GM23338 (cell line): ENCODE results near the gene CTNNA3. TPM values are rescaled to one million over a fixed set of nuclear protein-coding genes. Genes with fewer than 3 reads are reported as not detected.

ENCODE experiments used
- ATAC-seq: fragments of 200-7000 bp; cut with Tn5 transposase; 3 replicates; pipeline ENCODE4 v1.9.1; 2020
- DNase-seq: peaks from one replicate; pipeline ENCODE4 v3.0.0-alpha.2; 2015; ENCODE audit warnings: low spot score
- H2AFZ ChIP-seq: fragments of 200-600 bp; sonication (generic); 2 replicates; pipeline ENCODE4 v1.8.0; 2016; ENCODE audit warnings: antibody characterized with exemption, mild to moderate bottlenecking, moderate library complexity
- H3F3A ChIP-seq: fragments of 200-600 bp; sonication (generic); replicated peaks from 2 replicates; pipeline ENCODE4 v1.8.0; 2017; ENCODE audit warnings: antibody characterized with exemption, mixed run types, low read depth
- H3K27ac ChIP-seq: fragments of 200-600 bp; sonication (generic); 2 replicates; pipeline ENCODE4 v1.6.1; 2016; ENCODE audit warnings: low read depth
- H3K27me3 ChIP-seq: fragments of 200-600 bp; sonication (generic); 2 replicates; pipeline ENCODE4 v1.8.0; 2016; ENCODE audit warnings: mild to moderate bottlenecking, mixed run types, moderate library complexity; ENCODE audit not compliant: insufficient read depth
- H3K36me3 ChIP-seq: fragments of 200-600 bp; sonication (generic); 2 replicates; pipeline ENCODE4 v1.8.0; 2016; ENCODE audit warnings: mild to moderate bottlenecking; ENCODE audit not compliant: insufficient read depth
- H3K4me1 ChIP-seq: fragments of 200-600 bp; sonication (generic); 2 replicates; pipeline ENCODE4 v1.8.0; 2016; ENCODE audit warnings: mild to moderate bottlenecking, moderate library complexity; ENCODE audit not compliant: insufficient read depth
- H3K4me2 ChIP-seq: fragments of 200-600 bp; sonication (generic); 2 replicates; pipeline ENCODE4 v1.7.1; 2017; ENCODE audit warnings: mixed run types
- H3K4me3 ChIP-seq: fragments of 200-600 bp; sonication (generic); 2 replicates; pipeline ENCODE4 v1.6.1; 2016; ENCODE audit warnings: mixed run types
- H3K79me2 ChIP-seq: fragments of 200-600 bp; sonication (generic); replicated peaks from 2 replicates; pipeline ENCODE4 v1.8.0; 2017; ENCODE audit warnings: mild to moderate bottlenecking; ENCODE audit not compliant: insufficient read depth
- H3K9me2 ChIP-seq: fragments of 200-600 bp; sonication (generic); 2 replicates; pipeline ENCODE4 v1.8.0; 2017; ENCODE audit not compliant: insufficient read depth
- H4K20me1 ChIP-seq: fragments of 200-600 bp; sonication (generic); replicated peaks from 2 replicates; pipeline ENCODE4 v1.8.0; 2017; ENCODE audit warnings: mild to moderate bottlenecking; ENCODE audit not compliant: insufficient read depth
- H3K27ac Mint-ChIP-seq: 2 replicates; pipeline ENCODE4 v1.8.0; 2020; ENCODE audit warnings: inconsistent platforms, mild to moderate bottlenecking, moderate library complexity, mixed read lengths
- H3K27me3 Mint-ChIP-seq: 3 replicates; pipeline ENCODE4 v1.8.0; 2022; ENCODE audit warnings: low read depth, mild to moderate bottlenecking, moderate library complexity, mixed read lengths, inconsistent platforms; ENCODE audit not compliant: insufficient read depth, poor library complexity
- H3K36me3 Mint-ChIP-seq: 3 replicates; pipeline ENCODE4 v1.8.0; 2021; ENCODE audit warnings: low read depth, mild to moderate bottlenecking, inconsistent platforms, moderate library complexity, mixed read lengths
- H3K4me1 Mint-ChIP-seq: 3 replicates; pipeline ENCODE4 v1.8.0; 2020; ENCODE audit warnings: mild to moderate bottlenecking, inconsistent platforms, mixed read lengths
- H3K4me3 Mint-ChIP-seq: 3 replicates; pipeline ENCODE4 v1.8.0; 2021; ENCODE audit warnings: moderate library complexity, mild to moderate bottlenecking, inconsistent platforms, mixed read lengths
- H3K9me3 Mint-ChIP-seq: 3 replicates; pipeline ENCODE4 v1.8.0; 2020; ENCODE audit warnings: moderate library complexity, mild to moderate bottlenecking, inconsistent platforms, mixed read lengths
- CREB1 ChIP-seq: fragments of 250-450 bp; sonication (Bioruptor Pico); IDR thresholded peaks from 2 replicates; pipeline ENCODE4 v1.5.0; 2020; ENCODE audit warnings: low read depth, mild to moderate bottlenecking, moderate library complexity
- EZH2phosphoT487 ChIP-seq: fragments of 200-600 bp; sonication (generic); IDR thresholded peaks from one replicate; pipeline ENCODE4 v1.8.1; 2018; ENCODE audit warnings: antibody characterized with exemption; ENCODE audit not compliant: unreplicated experiment
- JUNB ChIP-seq: IDR thresholded peaks from one replicate; pipeline ENCODE4 v1.6.1; 2016; ENCODE audit warnings: antibody characterized with exemption; ENCODE audit not compliant: unreplicated experiment
- NANOG ChIP-seq: IDR thresholded peaks from 2 replicates; pipeline ENCODE4 v1.6.1; 2016; ENCODE audit warnings: antibody characterized with exemption, borderline replicate concordance
- POLR2AphosphoS5 ChIP-seq: IDR thresholded peaks from 2 replicates; pipeline ENCODE4 v1.6.1; 2016; ENCODE audit warnings: antibody characterized with exemption, low read depth
- STAT1 ChIP-seq: IDR thresholded peaks from one replicate; pipeline ENCODE4 v1.6.1; 2016; ENCODE audit warnings: antibody characterized with exemption; ENCODE audit not compliant: unreplicated experiment
- ZNF114 ChIP-seq: fragments of 250-450 bp; sonication (Bioruptor Pico); IDR thresholded peaks from 2 replicates; pipeline ENCODE4 v1.5.0; 2020; ENCODE audit warnings: mild to moderate bottlenecking, moderate library complexity
- polyA plus RNA-seq: library from polyadenylated mRNA; unstranded; fragments of >200 nt; fragmentation: Nextera tagmentation; extraction: Ambion mirVana; gene quantifications from 2 replicates; pipeline ENCODE4 v1.2.1, GENCODE V29; 2016
- total RNA-seq: library from RNA; depleted of rRNA; stranded (reverse); fragments of >200 nt; shearing (Covaris generic); gene quantifications from 2 replicates; pipeline ENCODE4 v1.2.3, GENCODE V29; 2014
- TF ChIP-seq, protein P1 (sequence below): IDR thresholded peaks from 2 replicates; pipeline ENCODE4 v1.6.1; 2016; ENCODE audit warnings: antibody characterized with exemption
- TF ChIP-seq, protein P2 (sequence below): IDR thresholded peaks from one replicate; pipeline ENCODE4 v1.6.1; 2018; ENCODE audit warnings: antibody characterized with exemption; ENCODE audit not compliant: unreplicated experiment
- TF ChIP-seq, protein P3 (sequence below): fragments of 250-450 bp; sonication (Bioruptor Pico); IDR thresholded peaks from 2 replicates; pipeline ENCODE4 v1.5.0; 2020; ENCODE audit warnings: mild to moderate bottlenecking, moderate library complexity
- TF ChIP-seq, protein P4 (sequence below), 2 experiments: fragments of 200-600 bp in 1 of 2; sonication (generic) in 1 of 2; conservative IDR thresholded peaks; 2 replicates each; pipeline versions ENCODE4 v1.5.1 to v1.6.1; 2016 to 2017; ENCODE audit warnings: antibody characterized with exemption in 2 of 2, low read depth in 2 of 2, mild to moderate bottlenecking in 2 of 2, moderate library complexity in 1 of 2

Gene CTNNA3
- total and polyA plus RNA-seq, 2 experiments from 2014 or later = 0.71 to 3.3 TPM

DNA sequence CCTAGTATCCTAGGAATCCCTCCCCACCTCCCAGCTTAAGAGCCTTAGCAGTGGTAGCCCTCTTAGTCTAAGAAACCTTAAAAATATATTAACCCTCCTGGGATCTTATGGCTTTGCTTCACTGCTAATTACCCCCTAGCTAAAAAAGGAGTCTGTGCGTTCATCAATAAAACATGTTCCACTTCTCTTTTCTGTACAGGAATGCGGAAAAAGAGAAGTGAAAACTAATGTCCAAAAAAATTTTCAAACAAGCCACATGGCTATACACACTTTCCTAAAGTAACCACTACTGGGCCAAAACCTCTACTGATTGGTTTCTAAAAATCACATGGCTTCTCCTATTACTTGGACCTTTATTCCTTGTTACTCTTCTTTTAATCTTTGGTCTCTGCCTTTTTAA, 1437.3 kb downstream of the CTNNA3 start:
- TF ChIP-seq NANOG = no peak
- no peak for TF ChIP-seq CREB1 (CRISPR knock-in tag)
- no peak for TF ChIP-seq STAT1
- TF ChIP-seq POLR2AphosphoS5 = no peak
- TF ChIP-seq, protein P1, sequence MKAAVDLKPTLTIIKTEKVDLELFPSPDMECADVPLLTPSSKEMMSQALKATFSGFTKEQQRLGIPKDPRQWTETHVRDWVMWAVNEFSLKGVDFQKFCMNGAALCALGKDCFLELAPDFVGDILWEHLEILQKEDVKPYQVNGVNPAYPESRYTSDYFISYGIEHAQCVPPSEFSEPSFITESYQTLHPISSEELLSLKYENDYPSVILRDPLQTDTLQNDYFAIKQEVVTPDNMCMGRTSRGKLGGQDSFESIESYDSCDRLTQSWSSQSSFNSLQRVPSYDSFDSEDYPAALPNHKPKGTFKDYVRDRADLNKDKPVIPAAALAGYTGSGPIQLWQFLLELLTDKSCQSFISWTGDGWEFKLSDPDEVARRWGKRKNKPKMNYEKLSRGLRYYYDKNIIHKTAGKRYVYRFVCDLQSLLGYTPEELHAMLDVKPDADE = no peak
- TF ChIP-seq, protein P2, sequence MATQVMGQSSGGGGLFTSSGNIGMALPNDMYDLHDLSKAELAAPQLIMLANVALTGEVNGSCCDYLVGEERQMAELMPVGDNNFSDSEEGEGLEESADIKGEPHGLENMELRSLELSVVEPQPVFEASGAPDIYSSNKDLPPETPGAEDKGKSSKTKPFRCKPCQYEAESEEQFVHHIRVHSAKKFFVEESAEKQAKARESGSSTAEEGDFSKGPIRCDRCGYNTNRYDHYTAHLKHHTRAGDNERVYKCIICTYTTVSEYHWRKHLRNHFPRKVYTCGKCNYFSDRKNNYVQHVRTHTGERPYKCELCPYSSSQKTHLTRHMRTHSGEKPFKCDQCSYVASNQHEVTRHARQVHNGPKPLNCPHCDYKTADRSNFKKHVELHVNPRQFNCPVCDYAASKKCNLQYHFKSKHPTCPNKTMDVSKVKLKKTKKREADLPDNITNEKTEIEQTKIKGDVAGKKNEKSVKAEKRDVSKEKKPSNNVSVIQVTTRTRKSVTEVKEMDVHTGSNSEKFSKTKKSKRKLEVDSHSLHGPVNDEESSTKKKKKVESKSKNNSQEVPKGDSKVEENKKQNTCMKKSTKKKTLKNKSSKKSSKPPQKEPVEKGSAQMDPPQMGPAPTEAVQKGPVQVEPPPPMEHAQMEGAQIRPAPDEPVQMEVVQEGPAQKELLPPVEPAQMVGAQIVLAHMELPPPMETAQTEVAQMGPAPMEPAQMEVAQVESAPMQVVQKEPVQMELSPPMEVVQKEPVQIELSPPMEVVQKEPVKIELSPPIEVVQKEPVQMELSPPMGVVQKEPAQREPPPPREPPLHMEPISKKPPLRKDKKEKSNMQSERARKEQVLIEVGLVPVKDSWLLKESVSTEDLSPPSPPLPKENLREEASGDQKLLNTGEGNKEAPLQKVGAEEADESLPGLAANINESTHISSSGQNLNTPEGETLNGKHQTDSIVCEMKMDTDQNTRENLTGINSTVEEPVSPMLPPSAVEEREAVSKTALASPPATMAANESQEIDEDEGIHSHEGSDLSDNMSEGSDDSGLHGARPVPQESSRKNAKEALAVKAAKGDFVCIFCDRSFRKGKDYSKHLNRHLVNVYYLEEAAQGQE = no peak
- no peak for TF ChIP-seq EZH2phosphoT487
- TF ChIP-seq, protein P3, sequence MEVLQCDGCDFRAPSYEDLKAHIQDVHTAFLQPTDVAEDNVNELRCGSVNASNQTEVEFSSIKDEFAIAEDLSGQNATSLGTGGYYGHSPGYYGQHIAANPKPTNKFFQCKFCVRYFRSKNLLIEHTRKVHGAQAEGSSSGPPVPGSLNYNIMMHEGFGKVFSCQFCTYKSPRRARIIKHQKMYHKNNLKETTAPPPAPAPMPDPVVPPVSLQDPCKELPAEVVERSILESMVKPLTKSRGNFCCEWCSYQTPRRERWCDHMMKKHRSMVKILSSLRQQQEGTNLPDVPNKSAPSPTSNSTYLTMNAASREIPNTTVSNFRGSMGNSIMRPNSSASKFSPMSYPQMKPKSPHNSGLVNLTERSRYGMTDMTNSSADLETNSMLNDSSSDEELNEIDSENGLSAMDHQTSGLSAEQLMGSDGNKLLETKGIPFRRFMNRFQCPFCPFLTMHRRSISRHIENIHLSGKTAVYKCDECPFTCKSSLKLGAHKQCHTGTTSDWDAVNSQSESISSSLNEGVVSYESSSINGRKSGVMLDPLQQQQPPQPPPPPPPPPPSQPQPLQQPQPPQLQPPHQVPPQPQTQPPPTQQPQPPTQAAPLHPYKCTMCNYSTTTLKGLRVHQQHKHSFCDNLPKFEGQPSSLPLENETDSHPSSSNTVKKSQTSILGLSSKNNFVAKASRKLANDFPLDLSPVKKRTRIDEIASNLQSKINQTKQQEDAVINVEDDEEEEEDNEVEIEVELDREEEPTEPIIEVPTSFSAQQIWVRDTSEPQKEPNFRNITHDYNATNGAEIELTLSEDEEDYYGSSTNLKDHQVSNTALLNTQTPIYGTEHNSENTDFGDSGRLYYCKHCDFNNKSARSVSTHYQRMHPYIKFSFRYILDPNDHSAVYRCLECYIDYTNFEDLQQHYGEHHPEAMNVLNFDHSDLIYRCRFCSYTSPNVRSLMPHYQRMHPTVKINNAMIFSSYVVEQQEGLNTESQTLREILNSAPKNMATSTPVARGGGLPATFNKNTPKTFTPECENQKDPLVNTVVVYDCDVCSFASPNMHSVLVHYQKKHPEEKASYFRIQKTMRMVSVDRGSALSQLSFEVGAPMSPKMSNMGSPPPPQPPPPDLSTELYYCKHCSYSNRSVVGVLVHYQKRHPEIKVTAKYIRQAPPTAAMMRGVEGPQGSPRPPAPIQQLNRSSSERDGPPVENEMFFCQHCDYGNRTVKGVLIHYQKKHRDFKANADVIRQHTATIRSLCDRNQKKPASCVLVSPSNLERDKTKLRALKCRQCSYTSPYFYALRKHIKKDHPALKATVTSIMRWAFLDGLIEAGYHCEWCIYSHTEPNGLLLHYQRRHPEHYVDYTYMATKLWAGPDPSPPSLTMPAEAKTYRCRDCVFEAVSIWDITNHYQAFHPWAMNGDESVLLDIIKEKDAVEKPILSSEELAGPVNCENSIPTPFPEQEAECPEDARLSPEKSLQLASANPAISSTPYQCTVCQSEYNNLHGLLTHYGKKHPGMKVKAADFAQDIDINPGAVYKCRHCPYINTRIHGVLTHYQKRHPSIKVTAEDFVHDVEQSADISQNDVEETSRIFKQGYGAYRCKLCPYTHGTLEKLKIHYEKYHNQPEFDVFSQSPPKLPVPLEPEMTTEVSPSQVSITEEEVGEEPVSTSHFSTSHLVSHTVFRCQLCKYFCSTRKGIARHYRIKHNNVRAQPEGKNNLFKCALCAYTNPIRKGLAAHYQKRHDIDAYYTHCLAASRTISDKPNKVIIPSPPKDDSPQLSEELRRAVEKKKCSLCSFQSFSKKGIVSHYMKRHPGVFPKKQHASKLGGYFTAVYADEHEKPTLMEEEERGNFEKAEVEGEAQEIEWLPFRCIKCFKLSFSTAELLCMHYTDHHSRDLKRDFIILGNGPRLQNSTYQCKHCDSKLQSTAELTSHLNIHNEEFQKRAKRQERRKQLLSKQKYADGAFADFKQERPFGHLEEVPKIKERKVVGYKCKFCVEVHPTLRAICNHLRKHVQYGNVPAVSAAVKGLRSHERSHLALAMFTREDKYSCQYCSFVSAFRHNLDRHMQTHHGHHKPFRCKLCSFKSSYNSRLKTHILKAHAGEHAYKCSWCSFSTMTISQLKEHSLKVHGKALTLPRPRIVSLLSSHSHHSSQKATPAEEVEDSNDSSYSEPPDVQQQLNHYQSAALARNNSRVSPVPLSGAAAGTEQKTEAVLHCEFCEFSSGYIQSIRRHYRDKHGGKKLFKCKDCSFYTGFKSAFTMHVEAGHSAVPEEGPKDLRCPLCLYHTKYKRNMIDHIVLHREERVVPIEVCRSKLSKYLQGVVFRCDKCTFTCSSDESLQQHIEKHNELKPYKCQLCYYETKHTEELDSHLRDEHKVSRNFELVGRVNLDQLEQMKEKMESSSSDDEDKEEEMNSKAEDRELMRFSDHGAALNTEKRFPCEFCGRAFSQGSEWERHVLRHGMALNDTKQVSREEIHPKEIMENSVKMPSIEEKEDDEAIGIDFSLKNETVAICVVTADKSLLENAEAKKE (CRISPR knock-in tag) = no peak
- TF ChIP-seq ZNF114 (CRISPR knock-in tag) = no peak
- TF ChIP-seq JUNB = no peak
- TF ChIP-seq, protein P4, sequence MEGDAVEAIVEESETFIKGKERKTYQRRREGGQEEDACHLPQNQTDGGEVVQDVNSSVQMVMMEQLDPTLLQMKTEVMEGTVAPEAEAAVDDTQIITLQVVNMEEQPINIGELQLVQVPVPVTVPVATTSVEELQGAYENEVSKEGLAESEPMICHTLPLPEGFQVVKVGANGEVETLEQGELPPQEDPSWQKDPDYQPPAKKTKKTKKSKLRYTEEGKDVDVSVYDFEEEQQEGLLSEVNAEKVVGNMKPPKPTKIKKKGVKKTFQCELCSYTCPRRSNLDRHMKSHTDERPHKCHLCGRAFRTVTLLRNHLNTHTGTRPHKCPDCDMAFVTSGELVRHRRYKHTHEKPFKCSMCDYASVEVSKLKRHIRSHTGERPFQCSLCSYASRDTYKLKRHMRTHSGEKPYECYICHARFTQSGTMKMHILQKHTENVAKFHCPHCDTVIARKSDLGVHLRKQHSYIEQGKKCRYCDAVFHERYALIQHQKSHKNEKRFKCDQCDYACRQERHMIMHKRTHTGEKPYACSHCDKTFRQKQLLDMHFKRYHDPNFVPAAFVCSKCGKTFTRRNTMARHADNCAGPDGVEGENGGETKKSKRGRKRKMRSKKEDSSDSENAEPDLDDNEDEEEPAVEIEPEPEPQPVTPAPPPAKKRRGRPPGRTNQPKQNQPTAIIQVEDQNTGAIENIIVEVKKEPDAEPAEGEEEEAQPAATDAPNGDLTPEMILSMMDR (conservative IDR thresholded peaks at IDR 0.05; ENCODE audit: low read depth in 2 of 2) = no peak
- Mint-ChIP-seq H3K27ac (no peak overlapping the region), H3K36me3 (no peaks in the 10 kb centered on the region), H3K9me3 (no peaks in the 10 kb centered on the region), H3K4me3 (no peak overlapping the region), H3K27me3 (no peaks in the 10 kb centered on the region), H3K4me1 (peaks cover 4% of the 10 kb centered on the region; the same call in 1 of the 3 replicates)
- Histone ChIP-seq H2AFZ (no peak overlapping the region), H3K36me3 (no peaks in the 10 kb centered on the region), H4K20me1 (no peaks in the 10 kb centered on the region), H3K9me2 (peaks cover 8% of the 10 kb centered on the region), H3K27me3 (no peaks in the 10 kb centered on the region), H3K79me2 (no peaks in the 10 kb centered on the region), H3K4me3 (no peak overlapping the region), H3F3A (no peaks in the 10 kb centered on the region), H3K4me1 (no peaks in the 10 kb centered on the region), H3K27ac (no peak overlapping the region), H3K4me2 (no peak overlapping the region)
- DNase-seq (no peak), ATAC-seq (no peak)
